ENCODE measurements around the gene ZSCAN23.

DNA sequence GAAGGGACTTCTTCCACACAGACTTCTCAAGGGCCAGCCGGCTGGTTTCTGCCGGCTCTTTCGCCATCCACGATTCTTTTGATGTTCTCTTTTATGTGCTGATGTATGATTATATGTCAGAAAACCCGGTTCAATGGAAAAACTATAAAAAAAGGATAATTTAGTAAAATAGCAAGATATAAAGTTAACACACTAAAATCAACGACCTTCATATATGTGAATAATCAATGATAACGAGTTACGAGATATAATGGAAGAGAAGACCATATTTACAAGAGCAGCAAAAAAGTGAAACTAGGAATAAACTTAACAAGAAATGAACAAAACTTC lies 43.2 kb downstream of the ZSCAN23 start:
- TF ChIP-seq, protein P1, sequence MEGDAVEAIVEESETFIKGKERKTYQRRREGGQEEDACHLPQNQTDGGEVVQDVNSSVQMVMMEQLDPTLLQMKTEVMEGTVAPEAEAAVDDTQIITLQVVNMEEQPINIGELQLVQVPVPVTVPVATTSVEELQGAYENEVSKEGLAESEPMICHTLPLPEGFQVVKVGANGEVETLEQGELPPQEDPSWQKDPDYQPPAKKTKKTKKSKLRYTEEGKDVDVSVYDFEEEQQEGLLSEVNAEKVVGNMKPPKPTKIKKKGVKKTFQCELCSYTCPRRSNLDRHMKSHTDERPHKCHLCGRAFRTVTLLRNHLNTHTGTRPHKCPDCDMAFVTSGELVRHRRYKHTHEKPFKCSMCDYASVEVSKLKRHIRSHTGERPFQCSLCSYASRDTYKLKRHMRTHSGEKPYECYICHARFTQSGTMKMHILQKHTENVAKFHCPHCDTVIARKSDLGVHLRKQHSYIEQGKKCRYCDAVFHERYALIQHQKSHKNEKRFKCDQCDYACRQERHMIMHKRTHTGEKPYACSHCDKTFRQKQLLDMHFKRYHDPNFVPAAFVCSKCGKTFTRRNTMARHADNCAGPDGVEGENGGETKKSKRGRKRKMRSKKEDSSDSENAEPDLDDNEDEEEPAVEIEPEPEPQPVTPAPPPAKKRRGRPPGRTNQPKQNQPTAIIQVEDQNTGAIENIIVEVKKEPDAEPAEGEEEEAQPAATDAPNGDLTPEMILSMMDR (IDR thresholded peaks at IDR 0.05), result no peak
- TF ChIP-seq ZFX (IDR thresholded peaks at IDR 0.05; ENCODE audit: borderline replicate concordance), result no peak
